Middle frontal gyrus (tissue), 1 donor: ENCODE measurements around the gene GABRA5.
"Not testable (repeated sequence)": the region's sequence is repeated elsewhere in the genome, so short reads cannot be mapped to it uniquely, and the experiment has no call there.

ENCODE experiments used
- DNase-seq: peaks from one replicate; pipeline ENCODE4 v3.0.0-alpha.2; 2015; ENCODE audit warnings: low spot score; ENCODE audit errors: extremely low spot score

GABRA5 gene

DNA sequence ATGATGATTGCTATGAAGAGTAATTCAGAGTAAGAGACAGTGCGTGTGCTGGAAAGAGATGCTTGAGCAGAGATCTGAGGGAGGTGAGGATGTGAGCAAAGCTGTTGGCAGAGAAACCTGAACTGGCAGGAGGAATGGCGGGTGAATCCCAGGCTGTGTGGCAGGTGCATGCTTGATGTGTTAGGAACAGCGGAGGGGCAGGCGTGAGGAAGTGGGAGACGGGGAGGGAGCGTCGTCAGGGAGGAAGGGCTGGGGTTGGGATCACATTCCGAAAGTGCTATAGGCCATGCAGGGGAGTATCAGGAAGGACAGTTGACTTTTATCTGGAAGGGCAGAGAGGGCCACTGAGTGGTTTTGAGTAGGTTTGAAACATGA, 8.6 kb downstream of the GABRA5 start:
- DNase-seq: no peak

DNA sequence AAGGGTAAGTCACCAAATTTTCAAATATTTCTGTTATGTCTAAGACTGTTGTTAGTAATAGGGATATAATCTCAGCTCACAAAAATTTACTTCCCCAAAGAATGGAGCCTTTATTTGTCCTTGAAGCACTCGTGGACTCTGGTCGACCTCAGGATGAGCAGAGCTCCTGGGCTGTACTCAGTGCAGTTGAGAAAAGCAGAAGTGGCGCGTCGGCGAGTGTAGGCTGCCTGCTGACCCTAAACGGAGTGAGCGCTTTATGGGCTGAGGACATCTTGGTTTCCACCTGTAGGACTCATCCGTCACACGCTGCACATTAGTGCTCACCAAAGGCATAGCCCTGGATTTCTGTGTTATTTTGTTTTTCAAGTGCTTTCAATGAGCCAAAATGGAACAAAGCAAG, 11.0 kb downstream of the GABRA5 start:
- DNase-seq: no peak

- DNase-seq: no peak
These were observed 12.8 kb downstream of the GABRA5 start for GRCh38 chr15:26879706-26880105.

DNA sequence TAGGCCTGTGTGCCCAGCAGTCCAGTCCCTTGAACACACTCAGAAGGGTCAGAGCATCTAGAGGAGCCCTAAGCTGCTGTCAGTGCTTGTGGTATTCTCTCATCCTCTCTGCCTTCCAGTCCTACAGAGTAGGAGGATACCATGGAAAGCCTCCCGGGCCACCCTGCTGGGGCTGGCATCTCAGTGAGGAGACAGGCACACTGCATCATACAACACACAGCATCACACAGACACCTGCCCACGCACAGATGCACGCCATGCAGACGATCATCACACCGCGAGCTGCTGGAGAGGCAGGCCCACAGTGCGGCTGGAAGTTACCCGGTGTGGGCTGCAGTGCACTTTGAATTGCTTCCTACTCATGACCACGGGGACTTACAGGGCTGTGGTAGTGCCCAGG, 15.2 kb downstream of the GABRA5 start:
- peak; percentile 50 for DNase-seq

- no peak for DNase-seq
These were observed 15.9 kb downstream of the GABRA5 start for GRCh38 chr15:26882616-26883365.

GRCh38 chr15:26883466-26883865, 16.6 kb downstream of the GABRA5 start:
- DNase-seq: no peak

DNA sequence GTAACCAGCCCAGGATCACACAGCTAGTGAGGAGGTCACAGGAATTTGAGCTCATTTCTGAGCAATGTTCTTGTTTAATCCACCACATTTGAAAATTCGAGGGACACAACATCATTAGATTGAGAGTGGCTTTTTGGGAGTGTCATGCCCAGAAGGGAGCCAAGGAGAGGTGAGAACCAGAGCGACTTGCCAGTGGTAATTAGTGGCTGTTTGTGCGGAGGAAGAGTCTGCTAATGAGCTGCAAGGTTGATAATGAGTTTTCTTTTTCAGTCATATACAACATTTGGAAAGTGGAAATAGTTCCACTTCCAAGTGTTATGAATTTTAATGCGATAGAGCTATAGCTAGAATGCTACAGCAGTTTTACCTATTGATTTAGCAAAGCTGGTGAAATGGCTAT, 19.7 kb downstream of the GABRA5 start:
- DNase-seq: no peak

DNA sequence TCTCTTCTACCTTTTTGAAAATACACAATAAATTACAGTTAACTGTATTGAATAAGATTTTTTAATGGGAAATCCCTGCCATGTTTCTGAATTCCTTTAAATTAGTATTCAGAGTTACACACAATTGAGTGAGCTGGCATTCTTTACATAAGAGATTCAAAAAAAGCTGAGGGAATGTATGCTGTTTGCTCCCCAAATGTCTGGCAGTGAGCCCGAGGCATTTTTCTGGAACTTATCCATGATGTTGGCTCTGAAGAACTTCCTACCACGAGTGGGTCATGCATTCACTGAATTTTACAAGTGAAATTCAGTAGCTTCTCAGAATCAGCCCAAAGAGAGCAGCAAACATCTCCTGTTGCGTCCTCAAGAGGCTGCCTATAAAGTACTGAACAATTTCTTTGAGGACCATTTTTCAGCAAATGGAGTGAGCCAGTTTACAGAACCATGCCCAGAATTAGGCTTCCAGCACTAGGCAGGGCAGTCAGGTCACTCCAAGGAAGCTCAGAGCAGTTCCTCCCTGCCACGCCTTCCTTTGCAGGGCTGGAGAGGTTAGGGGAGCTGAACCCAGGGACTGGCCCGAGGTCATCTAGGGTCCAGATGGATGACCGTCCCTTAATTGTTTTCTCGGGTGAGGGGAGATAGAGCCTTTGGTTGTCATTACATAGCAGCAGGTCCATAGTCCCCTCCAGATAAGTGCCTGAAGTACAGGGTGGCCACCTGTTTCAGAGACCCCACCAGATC, 21.2 kb downstream of the GABRA5 start:
- DNase-seq: peak; percentile 29

DNA sequence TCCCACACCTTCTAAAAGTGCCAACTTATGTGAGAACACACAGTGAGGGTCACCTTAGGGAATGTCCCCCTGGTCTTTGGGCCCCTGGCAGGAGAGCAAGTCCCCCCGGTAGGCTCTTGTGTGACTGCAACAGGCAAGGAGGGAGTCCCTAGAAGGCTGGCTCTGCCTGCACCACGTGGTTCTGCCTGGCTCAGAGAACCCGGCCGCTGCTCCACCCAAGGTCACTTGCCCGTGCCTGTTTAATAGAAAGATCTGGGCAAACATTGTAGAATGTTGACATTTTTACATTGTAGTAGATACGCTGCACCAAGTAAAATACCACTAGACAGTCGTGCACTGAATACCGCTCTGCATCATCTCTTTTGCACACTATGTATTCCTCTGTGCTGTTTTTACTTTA, 21.9 kb downstream of the GABRA5 start:
- DNase-seq: no peak

GRCh38 chr15:26889298-26889898, 22.5 kb downstream of the GABRA5 start:
- peak; percentile 67 for DNase-seq

- no peak for DNase-seq
These were observed 23.6 kb downstream of the GABRA5 start for GRCh38 chr15:26890451-26890850.

DNA sequence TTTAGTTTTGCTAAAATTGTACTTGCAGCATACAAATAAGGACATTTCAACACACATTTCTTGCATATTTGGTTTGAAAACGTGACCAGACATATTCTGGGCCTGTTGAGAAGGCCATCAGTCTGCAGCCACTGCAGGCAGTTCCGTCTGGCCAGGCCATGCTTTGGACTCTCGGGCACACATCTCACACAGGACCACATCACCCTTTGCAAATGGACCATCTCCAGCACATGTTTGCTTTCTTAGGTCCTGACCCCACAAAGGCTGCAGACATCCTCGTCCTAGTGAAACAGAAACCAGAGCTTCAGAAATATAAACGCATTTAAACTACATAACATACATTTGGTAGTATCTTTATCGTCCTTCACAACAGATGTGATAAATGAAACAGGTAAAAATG, 24.1 kb downstream of the GABRA5 start:
- DNase-seq: no peak

DNA sequence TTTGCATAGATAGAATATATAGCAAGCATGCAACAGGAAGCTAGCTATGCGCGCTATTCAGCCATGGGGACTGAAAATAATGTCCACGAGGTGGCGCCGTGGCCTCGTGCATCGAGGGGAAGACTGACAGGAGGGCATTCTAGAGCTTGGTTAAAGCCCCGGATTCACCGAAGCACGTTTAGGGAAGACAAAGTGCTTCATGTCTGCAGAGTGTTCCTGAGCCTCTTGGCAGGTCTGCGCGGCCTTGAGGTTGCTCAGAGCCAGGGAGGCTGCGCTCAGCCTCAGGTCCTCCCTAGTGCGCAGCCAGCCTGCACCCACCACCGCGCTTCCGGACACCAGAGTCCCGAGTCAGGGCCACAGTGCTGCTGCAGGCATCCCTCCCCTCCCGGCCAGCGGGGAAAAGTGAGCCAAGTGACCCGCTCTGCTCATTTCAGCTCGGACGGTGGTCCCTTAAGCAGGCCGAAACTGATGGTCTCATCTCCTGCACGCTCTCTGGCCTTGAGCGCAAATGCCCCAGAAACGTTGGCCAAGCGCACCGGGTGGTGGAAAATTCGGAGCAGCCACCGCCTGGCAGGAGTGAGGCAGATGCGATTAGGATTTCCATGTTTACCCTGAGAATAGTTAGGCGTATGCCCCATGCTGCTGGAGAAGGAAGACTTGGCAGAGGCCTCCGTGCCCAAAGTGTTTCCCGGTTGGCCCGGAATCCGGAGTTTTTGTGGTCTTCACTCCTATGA, 24.8 kb downstream of the GABRA5 start:
- peak; percentile 72 for DNase-seq

- no peak for DNase-seq
These were observed 25.3 kb downstream of the GABRA5 start for GRCh38 chr15:26892182-26892518.

GRCh38 chr15:26892678-26893077, 25.8 kb downstream of the GABRA5 start:
- DNase-seq: no peak

- DNase-seq: no peak
These were observed 26.6 kb downstream of the GABRA5 start for GRCh38 chr15:26893351-26894065.

DNA sequence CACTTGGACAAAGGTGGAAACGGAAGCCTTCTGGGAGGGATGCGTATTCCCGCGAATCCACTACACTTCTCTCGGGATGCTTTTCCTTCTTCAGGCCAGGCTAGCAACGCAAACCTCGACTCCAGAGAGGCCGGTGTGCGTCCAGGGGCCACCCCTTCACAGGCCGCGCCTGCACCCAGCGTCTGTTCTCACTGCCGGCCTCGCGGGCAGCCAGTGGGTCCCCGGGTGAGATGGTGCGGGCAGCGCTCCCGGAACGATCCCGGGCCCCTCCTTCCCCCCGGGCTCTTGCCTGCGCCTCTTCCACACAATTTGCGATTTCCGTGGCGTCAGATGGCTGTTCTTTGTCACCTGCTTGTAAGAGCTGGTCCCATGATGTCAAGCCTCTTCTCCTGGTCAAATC, 27.3 kb downstream of the GABRA5 start:
- no peak for DNase-seq

DNA sequence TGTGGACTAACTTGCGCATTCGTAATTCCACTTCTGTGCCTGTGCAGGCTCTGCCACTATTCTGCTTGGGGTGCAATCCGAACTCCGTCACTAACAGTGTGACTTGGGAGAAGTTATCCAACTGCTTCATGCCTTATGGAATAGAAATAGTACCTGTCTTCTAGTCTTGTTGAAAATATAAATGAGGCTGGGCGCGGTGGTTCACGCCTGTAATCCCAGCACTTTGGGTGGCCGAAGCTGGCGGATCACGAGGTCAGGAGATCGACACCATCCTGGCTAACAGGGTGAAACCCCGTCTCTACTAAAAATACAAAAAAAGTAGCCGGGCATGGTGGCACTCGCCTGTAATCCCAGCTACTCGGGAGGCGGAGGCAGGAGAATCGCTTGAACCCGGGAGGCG, 28.5 kb downstream of the GABRA5 start:
- DNase-seq: not testable (repeated sequence)

- no peak for DNase-seq
These were observed 32.8 kb downstream of the GABRA5 start for GRCh38 chr15:26899658-26900057.

- no peak for DNase-seq
These were observed 34.2 kb downstream of the GABRA5 start for GRCh38 chr15:26901041-26901440.

- DNase-seq: no peak
These were observed 43.9 kb downstream of the GABRA5 start for GRCh38 chr15:26910715-26911114.
